SKM-1 treated with dmso at 0.1 percent for 144 hours (cell line): ENCODE data around the gene PPFIBP2.
"Not testable (repeated sequence)": the region's sequence is repeated elsewhere in the genome, so short reads cannot be mapped to it uniquely, and the experiment has no call there.

Source experiments
- DNase-seq: peaks from one replicate; lab custom pipeline; 2025; ENCODE audit not compliant: unreplicated experiment; lab: John Stamatoyannopoulos, UW

Gene PPFIBP2

DNA sequence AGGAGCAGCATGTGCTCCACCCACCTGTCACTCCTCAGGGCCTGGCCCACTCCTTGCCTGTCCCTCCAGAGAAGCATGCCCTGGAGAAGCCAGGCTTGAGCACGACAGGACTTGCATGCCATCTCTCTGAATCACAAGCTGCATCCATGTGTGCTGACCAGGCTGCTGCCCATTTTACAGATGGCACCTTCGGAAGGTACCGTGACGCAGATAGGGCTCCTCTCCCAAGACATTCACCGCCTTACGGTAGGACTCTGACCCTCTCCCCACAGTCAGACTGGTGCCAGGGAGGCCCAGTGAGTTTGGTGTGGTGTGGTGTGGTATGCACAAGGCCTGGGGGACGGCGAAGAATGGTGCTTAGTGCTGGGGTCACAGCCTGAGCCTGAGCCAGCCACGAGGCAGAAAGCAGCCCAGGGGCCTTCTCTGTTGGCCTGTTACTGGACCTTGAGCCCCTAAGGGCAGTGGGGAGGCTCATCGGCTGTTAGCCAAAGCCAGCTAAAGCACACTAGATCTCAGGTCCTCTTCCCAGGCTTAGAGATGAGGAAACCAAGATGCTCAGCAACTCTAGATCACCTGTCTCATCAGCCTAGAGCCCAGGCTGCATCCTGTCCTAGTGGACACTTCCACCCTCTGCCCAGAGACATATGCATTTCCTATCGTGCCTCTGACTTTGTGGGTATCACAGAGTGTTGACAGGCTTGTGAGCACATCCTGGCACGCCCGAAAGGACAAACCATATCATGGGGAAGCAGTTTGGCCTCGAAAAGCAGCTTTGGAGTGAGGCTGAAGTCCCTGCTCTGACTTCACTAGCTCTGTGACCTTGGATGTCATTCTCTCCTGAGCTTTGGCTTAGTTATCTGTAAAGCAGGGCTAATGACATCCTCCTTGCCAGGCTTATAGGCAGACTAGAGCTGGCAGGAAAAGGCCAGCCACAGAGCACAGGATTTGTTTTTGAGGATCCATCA lies 141.7 kb downstream of the PPFIBP2 start:
- no peak for DNase-seq

DNA sequence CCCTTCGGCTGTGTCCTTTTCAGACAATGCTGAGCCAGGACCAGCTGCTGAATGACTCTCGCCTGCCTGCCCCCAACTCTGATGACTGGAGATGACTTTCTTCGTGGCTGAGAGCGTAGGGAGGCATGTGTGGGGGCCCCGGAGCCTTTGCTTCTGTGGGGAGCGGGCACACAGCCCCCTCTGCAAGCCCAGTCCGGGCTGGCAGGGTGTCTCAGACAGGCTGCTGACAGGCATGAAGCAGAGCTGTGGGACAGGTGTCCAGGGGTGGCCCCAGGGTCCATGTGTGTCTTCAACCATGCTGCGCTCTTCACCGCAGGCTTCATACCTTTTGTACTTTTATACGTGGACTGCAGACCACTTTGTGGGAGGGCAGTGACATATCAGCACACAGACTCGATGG lies 142.9 kb downstream of the PPFIBP2 start:
- no peak for DNase-seq

DNA sequence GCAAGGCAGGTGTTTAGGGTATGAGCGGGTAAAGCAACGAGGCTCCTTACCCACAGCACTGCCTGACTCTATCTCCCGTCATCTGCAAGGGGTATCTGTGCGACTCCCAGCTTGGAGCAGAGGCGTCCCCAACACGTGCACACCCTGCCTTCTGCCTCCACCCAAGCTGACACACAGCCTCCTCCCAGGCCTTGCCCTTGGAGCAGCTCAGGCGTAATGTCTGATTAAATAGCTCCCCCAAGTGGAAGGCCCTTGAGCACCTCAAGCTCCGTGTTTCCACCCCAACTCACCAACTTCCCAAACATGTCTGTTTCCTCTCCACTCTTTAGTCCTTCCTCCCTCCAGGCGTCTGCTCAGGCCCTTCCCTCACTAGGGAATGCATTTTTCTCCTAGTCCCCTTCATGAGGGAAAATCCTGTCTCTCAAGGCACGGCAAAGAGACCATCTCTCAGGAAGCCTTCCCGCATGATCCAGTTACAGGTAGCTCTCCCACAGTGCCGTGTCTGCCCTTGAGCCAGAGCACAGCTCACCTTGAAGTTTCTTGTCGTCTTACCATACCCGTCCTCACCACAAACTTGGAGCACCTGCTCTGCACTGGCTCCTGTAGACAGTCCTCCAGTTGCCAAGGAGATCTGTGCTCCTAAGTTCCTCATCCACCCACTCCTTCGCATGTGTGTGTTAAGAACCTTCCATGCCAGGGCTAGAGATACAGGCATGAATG lies 143.7 kb downstream of the PPFIBP2 start:
- DNase-seq, result no peak

DNA sequence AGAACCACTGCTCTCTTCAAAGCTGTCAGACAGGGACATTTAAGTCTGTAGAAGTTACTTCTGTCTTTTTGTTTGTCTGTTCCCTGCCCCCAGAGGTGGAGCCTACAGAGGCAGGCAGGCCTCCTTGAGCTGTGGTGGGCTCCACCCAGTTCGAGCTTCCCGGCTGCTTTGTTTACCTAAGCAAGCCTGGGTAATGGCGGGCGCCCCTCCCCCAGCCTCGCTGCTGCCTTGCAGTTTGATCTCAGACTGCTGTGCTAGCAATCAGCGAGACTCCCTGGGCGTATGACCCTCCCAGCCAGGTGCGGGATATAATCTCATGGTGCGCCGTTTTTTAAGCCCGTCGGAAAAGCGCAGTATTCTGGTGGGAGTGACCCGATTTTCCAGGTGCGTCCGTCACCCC lies 149.7 kb downstream of the PPFIBP2 start:
- DNase-seq, result not testable (repeated sequence)

DNA sequence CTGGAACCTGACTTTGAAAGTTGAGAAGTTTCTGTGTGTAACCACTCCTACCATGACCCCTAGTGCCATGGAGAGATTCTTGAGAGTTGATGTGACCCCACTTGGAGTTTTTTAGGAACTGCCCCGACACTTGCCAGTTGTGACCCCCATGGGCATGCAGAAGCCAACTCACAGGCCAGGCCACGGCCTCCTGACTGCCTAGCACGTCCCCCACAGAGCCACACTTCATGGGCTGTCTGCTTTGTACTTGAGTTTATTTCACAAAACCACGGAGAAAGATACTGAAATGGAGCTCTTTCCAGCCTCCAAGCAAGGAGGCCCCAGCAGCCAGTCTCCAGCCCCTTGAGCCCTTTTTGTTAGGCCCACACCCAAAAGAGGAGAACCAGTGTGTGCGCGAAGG lies 151.1 kb downstream of the PPFIBP2 start:
- no peak for DNase-seq

DNA sequence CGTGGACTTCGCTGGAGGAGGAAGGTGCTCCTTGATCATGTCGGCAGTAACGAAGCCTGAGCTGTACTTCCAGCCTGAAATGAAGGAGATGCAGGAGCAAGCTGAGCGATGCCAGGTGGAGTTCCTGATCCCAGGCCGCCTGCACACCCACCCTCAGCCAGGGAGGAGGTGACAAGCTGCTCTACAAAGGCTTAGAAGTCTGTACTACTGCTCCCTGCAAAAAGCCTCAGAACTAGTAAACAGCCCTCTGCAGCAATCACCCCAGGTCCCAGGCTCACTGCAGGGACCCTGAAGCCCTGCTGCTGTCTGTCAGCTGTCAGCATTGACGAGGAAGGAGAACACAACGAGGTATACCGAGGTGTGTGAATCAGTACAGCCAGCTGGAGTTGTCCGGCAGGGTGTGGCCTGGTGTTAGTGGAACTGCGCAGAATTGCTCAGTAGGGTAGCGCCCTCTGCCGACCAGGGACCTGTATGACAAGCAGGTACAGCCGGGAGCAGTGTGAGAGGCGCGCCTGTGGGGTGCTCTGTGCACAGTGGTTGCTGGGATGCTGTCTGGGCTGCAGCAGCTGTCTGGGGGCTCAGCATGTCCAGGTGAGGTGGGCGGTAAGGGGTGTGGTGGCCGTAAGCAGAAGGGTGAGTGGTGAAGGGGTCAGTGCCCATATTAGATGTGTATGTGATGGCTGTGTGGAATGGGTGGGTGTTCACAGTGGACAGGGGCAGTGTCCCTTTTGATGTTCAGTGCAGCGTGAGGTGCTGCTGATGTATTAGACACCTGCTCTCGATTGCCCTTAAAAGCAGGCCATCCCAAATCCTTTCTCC lies 151.9 kb downstream of the PPFIBP2 start:
- DNase-seq, result peak; percentile 44

DNA sequence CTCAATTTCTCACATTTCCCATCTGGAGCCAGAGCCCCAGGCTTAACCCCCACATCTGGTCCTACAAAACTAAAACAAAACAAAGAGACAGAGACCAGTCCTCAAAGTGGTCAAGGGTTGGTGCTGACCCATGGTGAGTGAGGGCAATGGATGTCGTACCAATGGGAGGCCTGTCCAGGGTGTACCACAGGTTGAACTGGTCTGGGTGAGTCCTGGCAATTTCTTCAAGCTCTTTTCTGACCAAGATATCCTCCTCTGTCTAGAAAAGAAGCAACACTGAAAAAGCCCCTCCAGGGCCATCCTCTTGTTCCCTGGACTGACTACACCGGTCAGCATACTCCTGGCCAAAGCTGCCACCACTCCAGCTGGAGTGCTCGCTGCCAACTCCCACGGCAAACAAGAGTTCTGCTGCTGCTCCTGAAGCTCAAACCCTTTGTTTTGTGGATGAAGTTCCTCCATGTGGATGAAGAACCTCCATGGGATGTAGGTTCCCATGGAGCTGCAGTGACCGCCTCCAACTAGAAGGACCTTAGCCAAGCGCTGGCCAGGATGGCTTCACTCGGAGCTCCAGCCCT lies 152.6 kb downstream of the PPFIBP2 start:
- no peak for DNase-seq

DNA sequence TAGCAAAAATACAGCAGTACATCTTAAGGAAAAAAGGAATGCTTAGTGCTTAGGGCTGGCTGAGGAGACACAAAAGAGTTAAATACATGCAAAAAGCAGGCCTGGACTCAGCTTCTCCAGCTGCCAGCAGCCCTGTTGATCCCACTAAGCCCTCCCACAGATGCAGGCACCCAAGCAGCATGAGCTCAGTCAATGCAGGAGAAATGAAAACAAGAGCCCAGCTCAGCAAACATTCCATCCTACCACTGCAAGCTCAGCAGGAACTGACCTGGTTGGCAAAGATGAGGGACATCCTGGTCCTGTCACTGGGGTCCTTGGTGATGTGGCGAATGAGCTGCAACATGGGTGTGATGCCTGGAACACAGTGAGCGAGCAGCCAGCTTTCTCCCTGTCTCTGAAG lies 153.7 kb downstream of the PPFIBP2 start:
- no peak for DNase-seq

DNA sequence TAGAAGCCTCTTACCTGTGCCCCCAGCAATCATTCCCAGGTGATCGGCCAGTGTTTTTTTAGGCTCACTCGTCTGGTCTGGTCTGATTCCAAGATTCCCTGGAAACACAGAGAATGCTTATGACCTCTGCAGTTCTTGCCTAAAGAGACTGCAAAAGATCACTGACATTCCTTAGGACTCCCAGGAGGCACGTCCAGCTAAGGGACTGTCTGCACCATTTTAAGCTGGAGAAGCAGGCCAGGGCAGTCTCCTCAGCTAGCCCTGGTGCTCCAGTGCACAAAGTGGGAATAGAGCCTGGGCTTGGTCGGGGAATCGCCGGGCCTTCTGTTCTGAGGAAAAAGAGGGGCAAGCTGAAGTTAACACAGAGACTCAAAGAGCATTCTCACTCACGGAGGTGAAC lies 154.7 kb downstream of the PPFIBP2 start:
- no peak for DNase-seq

DNA sequence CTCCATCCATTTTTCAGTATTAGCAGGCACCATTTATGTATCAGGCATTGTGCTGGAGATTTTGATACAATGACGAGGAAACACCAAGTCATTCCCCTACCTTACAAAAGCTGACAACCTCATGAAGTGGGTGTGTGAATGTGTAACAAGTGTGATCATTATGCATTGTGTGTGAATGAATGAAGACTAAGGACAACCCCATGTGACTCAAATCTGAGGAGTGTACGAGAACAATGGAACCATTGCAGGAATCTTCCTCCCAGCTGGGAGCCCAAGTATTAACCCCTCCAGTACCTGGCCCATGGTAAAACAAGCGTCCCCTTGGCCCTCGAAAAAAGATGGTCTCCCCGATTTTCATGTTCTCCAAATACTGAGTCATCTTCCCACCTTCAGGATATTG lies 155.1 kb downstream of the PPFIBP2 start:
- no peak for DNase-seq

DNA sequence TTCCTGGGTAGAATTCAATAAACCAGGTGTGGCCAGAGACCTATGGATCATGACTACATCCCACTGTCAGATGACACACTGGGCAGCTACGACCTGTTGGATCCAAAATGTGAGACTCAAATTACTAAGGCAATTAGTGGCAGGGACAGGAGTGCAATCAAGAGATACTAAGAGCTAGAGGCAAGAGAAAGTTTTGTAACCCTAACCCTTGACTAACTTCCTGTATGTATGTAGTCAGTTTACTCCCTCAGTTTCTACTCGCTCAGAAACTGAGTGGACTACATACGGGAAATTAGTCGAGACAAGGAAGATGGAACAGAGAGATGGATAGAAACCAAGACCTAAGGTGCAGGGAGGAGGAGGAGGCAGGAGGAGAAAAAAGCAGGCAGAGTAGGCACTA lies 156.8 kb downstream of the PPFIBP2 start:
- DNase-seq, result peak; percentile 36

DNA sequence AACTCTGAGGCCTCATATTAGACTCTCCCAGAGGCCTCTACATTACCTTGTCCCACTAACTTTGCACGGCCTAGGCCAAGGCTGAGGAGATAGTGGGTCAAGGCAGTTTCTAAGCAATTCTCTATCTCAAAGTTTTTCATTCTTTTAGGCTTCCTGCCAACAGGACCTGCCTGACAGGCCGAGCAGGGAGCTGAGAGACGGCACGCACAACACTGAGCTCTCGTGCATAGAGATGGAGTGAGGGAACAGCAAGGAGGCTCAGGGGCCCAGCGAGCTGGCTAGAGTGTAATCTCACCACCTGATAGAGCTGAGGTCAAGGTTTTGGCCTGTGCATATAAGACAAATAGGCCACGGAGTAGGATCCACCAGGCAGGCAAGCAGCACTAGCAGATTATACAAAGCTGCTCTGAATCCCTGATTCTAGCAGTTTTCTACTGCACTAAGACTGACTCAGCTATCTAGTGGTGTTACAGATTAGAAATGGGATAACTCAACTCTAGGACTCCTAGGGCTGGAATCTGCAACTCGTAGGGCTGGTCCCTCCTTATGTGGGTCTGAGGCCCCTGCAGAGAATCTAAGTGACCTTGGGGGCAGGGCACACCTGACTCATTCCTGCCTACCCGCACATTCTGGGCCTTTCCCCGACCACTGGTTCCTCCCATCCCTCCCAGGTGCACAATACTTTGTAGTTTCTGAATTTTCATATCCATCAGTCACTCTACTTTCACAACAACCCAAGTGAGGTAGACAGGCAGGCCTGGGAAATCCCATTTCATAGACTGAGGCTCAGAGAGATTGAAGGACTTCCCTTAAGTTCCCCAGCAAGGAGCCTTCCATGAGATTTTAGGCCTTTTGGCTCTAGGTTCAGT lies 157.8 kb downstream of the PPFIBP2 start:
- no peak for DNase-seq

DNA sequence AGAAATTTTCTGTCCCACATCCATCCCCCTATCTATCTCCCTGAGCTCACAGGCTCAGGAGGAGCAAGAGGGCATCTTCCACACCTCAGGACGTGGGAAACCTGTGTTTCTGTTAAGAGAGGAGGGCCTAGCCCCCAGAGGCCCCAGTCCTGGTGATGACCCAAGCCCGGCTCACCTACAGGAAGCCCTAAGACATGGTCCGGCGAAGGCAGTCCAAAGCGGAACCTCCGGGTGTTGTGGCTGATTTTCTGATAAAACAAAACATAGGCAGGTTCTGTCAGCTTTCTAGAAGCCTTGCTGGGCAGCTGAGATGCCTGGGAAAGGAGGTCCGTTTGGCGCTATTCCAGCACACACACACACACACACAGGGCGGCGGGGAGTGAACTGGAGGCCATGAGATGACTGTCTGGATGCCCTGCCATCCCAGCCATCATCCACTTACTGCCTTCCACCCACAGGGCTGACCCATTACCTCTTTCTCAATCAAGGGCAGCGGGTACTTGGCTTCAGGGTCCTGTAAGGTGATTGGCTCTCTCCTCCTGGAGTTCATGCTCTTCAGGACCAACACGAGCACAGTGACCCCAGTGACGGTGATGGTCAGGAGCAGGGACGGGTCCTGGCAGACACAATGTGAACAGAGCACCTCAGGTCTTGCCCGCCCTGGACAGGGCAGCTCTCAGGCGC lies 158.6 kb downstream of the PPFIBP2 start:
- no peak for DNase-seq

DNA sequence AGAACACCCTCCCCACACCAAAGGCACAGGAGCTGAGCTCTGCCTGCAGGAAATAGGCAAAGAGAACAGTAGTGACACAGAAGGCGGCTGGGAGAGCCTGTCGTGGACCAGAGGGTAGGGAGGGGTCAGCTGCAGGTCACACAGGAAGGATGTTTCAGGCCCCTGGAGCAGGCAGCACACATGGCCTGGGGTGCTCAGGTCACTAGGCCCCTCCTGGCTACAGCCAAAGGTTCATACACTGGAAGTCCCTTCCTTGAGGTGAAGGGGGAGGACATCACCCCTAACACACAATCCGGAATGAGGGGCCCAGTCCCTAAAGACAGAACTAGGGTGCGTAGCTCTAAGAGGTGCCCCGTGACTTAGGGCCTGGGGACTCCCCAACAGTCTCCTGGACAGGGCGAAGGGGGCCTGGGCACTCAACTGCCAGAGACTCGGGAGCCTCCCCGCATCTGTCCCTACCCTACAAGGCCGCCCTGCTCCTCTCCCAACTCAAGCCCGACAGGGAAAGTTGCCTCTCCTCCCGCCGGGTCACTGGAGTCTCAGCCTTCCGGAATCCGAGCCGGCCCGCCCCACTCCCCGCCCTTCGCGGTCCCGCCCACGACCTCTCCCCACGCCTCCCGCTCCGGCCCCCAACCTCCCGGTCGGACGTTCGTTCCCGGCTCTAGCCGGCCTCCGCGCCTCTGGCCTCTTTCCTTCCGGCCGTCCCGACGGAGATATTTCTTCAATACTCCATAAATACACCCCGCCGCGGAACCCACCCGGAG lies 159.3 kb downstream of the PPFIBP2 start, which contains the start of gene CYB5R2:
TSS of gene CYB5R2 (minus strand) at position 541 of the 764 bp plus-strand sequence. CDS start 675 bp downstream, outside the sequence.
- DNase-seq, result no peak

DNA sequence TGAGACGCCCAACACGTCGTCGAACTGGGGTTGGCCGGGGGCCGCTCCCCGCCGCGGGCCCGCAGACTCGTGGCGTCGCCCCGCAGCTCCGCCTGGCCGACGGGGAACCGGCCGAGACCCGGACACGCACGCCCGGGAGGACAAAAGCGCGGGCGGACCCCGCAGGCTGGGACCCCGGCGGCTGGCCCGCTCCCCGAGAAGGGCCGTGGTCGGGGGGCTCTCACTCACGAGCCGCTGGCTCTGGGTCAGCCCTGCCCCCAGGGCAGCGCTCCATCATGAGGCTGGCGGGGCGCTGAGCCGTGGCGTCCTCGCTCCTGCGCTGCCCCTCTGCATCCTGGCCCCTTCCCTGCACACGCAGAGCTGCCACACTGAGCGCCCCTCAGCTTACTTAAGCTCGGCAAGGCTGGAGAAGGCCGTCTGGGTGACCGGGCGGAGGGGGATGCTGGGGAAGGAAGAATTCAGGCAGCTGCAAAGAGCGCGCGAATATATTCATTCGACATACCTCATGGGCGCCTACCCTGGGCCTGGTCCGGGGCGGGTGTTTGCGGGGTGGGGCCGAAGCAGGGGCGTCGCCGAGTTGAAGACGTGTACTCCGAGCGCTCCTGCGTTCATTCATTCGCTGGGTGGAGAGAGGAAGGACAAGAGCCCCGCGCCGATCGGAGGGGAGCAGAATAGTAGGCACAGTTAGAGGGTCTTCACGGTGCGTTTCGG lies 160.1 kb downstream of the PPFIBP2 start:
- DNase-seq, result no peak

DNA sequence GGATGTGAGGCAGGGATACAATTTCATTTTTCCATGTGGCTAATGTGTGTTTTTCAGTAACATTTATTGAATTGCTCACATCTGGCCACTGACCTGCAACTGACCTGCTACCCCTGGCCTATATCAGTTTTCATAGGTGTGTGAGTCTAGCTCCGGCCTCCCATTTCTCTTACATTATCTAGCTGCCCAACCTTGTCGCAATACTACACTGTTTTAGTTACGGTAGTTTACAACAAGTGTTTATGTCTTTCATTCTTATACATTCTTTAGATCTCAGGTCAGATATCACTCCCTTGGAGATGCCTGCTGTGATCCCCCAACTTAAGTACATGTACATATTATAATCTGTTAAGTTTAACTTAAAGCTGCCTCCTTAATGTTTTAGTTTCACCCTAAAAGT lies 161.8 kb downstream of the PPFIBP2 start:
- DNase-seq, result no peak

DNA sequence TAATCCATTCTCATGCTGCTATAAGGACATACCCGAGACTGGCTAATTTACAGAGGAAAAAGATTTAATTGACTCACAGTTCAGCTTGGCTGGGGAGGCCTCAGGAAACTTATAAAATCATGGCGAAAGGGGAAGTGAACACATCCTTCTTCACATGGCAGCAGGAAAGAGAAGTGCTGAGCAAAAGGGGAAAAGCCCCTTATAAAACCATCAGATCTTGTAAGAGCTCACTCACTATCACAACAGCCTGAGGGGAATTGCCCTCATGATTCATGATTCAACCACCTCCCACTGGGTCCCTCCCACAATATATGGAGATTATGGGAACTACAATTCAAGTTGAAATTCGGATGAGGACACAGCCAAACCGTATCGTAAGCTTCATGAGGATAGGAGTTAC lies 163.3 kb downstream of the PPFIBP2 start:
- peak; percentile 9 for DNase-seq

DNA sequence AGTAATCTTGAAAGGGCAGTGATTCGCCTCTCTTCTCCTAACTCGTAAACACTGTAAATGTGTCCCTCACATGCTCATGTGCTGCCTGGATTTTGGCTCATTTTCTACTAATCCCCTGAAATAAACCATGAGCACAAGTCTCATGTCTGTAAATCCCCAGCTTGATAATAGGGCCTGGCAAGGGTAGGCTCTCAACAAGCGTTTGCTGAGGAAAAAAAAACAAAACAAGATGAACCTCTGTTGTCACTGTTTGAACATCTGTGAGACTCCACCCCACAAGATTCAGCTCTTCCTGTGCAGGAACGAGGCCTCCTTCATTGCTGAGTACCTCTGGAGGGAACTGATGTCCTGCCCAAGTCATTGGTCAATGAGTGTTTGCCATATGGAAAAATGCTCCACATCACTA lies 164.0 kb downstream of the PPFIBP2 start:
- DNase-seq, result no peak
